BLaER1 treated with 17β-estradiol and CSF1 and Interleukin-3, amounts not matched to agents 10 nM and 100 nM (cell line): ENCODE results near the gene ZNF532.
A peak's percentile ranks its signal among the peaks of the same experiment; 100 is the strongest.
"Not testable (repeated sequence)": the region's sequence is repeated elsewhere in the genome, so short reads cannot be mapped to it uniquely, and the experiment has no call there.

ENCODE experiments used
- H3K27ac ChIP-seq, 11 experiments: shearing (Covaris generic); formaldehyde crosslinking; 2 replicates each; pipeline ENCODE4 v1.8.1; 2022
- H3K27me3 ChIP-seq, 11 experiments: shearing (Covaris generic); formaldehyde crosslinking; 2 replicates each; pipeline ENCODE4 v1.8.1; 2022
- H3K36me3 ChIP-seq, 11 experiments: shearing (Covaris generic); formaldehyde crosslinking; 2 replicates each; pipeline ENCODE4 v1.8.1; 2022
- H3K4me1 ChIP-seq, 10 experiments: shearing (Covaris generic); formaldehyde crosslinking; 2 replicates each; pipeline ENCODE4 v1.8.1; 2022
- H3K4me2 ChIP-seq, 11 experiments: shearing (Covaris generic); formaldehyde crosslinking; 2 replicates each; pipeline ENCODE4 v1.8.1; 2022
- H3K4me3 ChIP-seq, 10 experiments: shearing (Covaris generic); formaldehyde crosslinking; 2 replicates each; pipeline ENCODE4 v1.8.1; 2022
- H3K9ac ChIP-seq, 11 experiments: shearing (Covaris generic); formaldehyde crosslinking; 2 replicates each; pipeline ENCODE4 v1.8.1; 2022
- H3K9me3 ChIP-seq, 11 experiments: shearing (Covaris generic); formaldehyde crosslinking; replicated peaks in 1 of 11; 2 replicates each; pipeline ENCODE4 v1.8.1; 2022
- H4K20me1 ChIP-seq, 11 experiments: shearing (Covaris generic); formaldehyde crosslinking; 2 replicates each; pipeline ENCODE4 v1.8.1; 2022
- Cebpa-rat ChIP-seq, 11 experiments: shearing (Covaris generic); IDR thresholded peaks; 2 replicates each; pipeline ENCODE4 v1.8.1; 2022

ZNF532 gene

GRCh38 chr18:58864146-58865032 is at the start of gene ZNF532:
TSS of gene ZNF532 (plus strand) at chr18:58864877. CDS start in a region left out here.
- peak within 1 kb of the TSS in 8 of 10 experiments; percentile 14 to 54 (median 34); a peak in 10 of 20 replicates for H3K4me3 ChIP-seq
- H3K27ac ChIP-seq = peak within 1 kb of the TSS in 1 of 11 experiments; percentile 26; a peak in 1 of 22 replicates
- H3K9me3 ChIP-seq = peaks cover 0 to 11% (median 8%) of the 10 kb centered on the region in 11 experiments; a peak in 11 of 22 replicates
- no peaks in the 10 kb centered on the region for H3K36me3 ChIP-seq
- peak within 1 kb of the TSS in 2 of 11 experiments; percentile 35 to 39; a peak in 3 of 22 replicates for H3K9ac ChIP-seq
- no peaks in the 10 kb centered on the region; a peak in 1 of 22 replicates for H4K20me1 ChIP-seq
- peak within 1 kb of the TSS; percentile 20 to 53 (median 40); a peak in 17 of 22 replicates for H3K4me2 ChIP-seq
- H3K27me3 ChIP-seq = peaks cover 53 to 87% (median 70%) of the 10 kb centered on the region in 11 experiments
- TF ChIP-seq Cebpa-rat (IDR thresholded peaks at IDR 0.05) = no peak
- H3K4me1 ChIP-seq = no peaks in the 10 kb centered on the region

- Histone ChIP-seq H3K27me3 (peaks cover 0 to 67% (median 49%) of the 10 kb centered on the region in 11 experiments; a peak in 18 of 22 replicates), H3K9me3 (peaks cover 0 to 11% (median 4%) of the 10 kb centered on the region in 11 experiments; a peak in 9 of 22 replicates), H3K9ac (no peak overlapping the region), H3K4me3 (no peak overlapping the region), H3K4me2 (no peak overlapping the region), H4K20me1 (no peaks in the 10 kb centered on the region), H3K4me1 (no peaks in the 10 kb centered on the region; a peak in 2 of 20 replicates), H3K27ac (no peak overlapping the region), H3K36me3 (no peaks in the 10 kb centered on the region)
- TF ChIP-seq Cebpa-rat (IDR thresholded peaks at IDR 0.05) = no peak
Measured at GRCh38 chr18:58819051-58819450, 45.6 kb upstream of the ZNF532 start.

- no peak overlapping the region for H3K9ac ChIP-seq
- H3K9me3 ChIP-seq = no peaks in the 10 kb centered on the region; a peak in 1 of 22 replicates
- no peaks in the 10 kb centered on the region for H3K36me3 ChIP-seq
- no peaks in the 10 kb centered on the region for H4K20me1 ChIP-seq
- H3K4me3 ChIP-seq = no peak overlapping the region
- H3K27ac ChIP-seq = no peak overlapping the region
- no peak overlapping the region for H3K4me2 ChIP-seq
- H3K4me1 ChIP-seq = no peaks in the 10 kb centered on the region; a peak in 2 of 20 replicates
- H3K27me3 ChIP-seq = peaks cover 0 to 67% (median 49%) of the 10 kb centered on the region in 11 experiments; a peak in 18 of 22 replicates
- TF ChIP-seq Cebpa-rat (IDR thresholded peaks at IDR 0.05) = no peak
Measured at GRCh38 chr18:58820251-58820650, 44.4 kb upstream of the ZNF532 start.

GRCh38 chr18:58822944-58823343 is 41.7 kb upstream of the ZNF532 start:
- H3K36me3 ChIP-seq = no peaks in the 10 kb centered on the region
- no peak overlapping the region for H3K4me3 ChIP-seq
- H4K20me1 ChIP-seq = no peaks in the 10 kb centered on the region
- peaks cover 0 to 45% (median 32%) of the 10 kb centered on the region in 11 experiments; a peak in 18 of 22 replicates for H3K27me3 ChIP-seq
- no peaks in the 10 kb centered on the region; a peak in 2 of 20 replicates for H3K4me1 ChIP-seq
- peaks cover 3 to 14% (median 11%) of the 10 kb centered on the region in 11 experiments; a peak in 20 of 22 replicates for H3K9me3 ChIP-seq
- no peak overlapping the region for H3K27ac ChIP-seq
- no peak overlapping the region for H3K4me2 ChIP-seq
- no peak for TF ChIP-seq Cebpa-rat (IDR thresholded peaks at IDR 0.05)
- no peak overlapping the region for H3K9ac ChIP-seq

- no peak overlapping the region for H3K9ac ChIP-seq
- no peaks in the 10 kb centered on the region for H3K36me3 ChIP-seq
- peaks cover 4 to 16% (median 13%) of the 10 kb centered on the region in 11 experiments; a peak in 20 of 22 replicates for H3K9me3 ChIP-seq
- H3K4me3 ChIP-seq = no peak overlapping the region
- no peak overlapping the region for H3K27ac ChIP-seq
- TF ChIP-seq Cebpa-rat (IDR thresholded peaks at IDR 0.05) = no peak
- no peak overlapping the region for H3K4me2 ChIP-seq
- no peaks in the 10 kb centered on the region for H4K20me1 ChIP-seq
- no peaks in the 10 kb centered on the region; a peak in 2 of 20 replicates for H3K4me1 ChIP-seq
- H3K27me3 ChIP-seq = peaks cover 0 to 40% (median 29%) of the 10 kb centered on the region in 11 experiments; a peak in 18 of 22 replicates
Measured at GRCh38 chr18:58823412-58823811, 41.3 kb upstream of the ZNF532 start.

GRCh38 chr18:58826926-58827325 is 37.8 kb upstream of the ZNF532 start:
- not testable (repeated sequence) for H3K4me3 ChIP-seq, H3K4me2 ChIP-seq, H3K4me1 ChIP-seq, H4K20me1 ChIP-seq, H3K27ac ChIP-seq, H3K9ac ChIP-seq, H3K36me3 ChIP-seq
- peaks cover 4 to 16% (median 13%) of the 10 kb centered on the region in 11 experiments; a peak in 20 of 22 replicates for H3K9me3 ChIP-seq
- H3K27me3 ChIP-seq = peaks cover 0 to 12% (median under 1%) of the 10 kb centered on the region in 11 experiments; a peak in 7 of 22 replicates

- H3K27ac ChIP-seq = no peak overlapping the region
- H4K20me1 ChIP-seq = no peaks in the 10 kb centered on the region
- H3K4me3 ChIP-seq = no peak overlapping the region
- H3K9me3 ChIP-seq = peaks cover 4 to 16% (median 13%) of the 10 kb centered on the region in 11 experiments; a peak in 20 of 22 replicates
- no peak overlapping the region for H3K9ac ChIP-seq
- no peak for TF ChIP-seq Cebpa-rat (IDR thresholded peaks at IDR 0.05)
- no peaks in the 10 kb centered on the region for H3K36me3 ChIP-seq
- H3K4me1 ChIP-seq = peaks cover 0 to 4% (median 2%) of the 10 kb centered on the region in 10 experiments; a peak in 11 of 20 replicates
- H3K4me2 ChIP-seq = no peak overlapping the region
- peaks cover 0 to 7% (median 0%) of the 10 kb centered on the region in 11 experiments; a peak in 3 of 22 replicates for H3K27me3 ChIP-seq
Measured at GRCh38 chr18:58827428-58827827, 37.2 kb upstream of the ZNF532 start.

- Histone ChIP-seq H3K27me3 (peaks cover 0 to 6% (median 0%) of the 10 kb centered on the region in 11 experiments; a peak in 2 of 22 replicates), H4K20me1 (no peaks in the 10 kb centered on the region), H3K36me3 (no peaks in the 10 kb centered on the region), H3K27ac (no peak overlapping the region), H3K4me2 (no peak overlapping the region), H3K9ac (no peak overlapping the region), H3K9me3 (peaks cover 4 to 16% (median 13%) of the 10 kb centered on the region in 11 experiments; a peak in 20 of 22 replicates), H3K4me3 (no peak overlapping the region), H3K4me1 (peaks cover 0 to 8% (median 5%) of the 10 kb centered on the region in 10 experiments; a peak in 11 of 20 replicates)
- no peak for TF ChIP-seq Cebpa-rat (IDR thresholded peaks at IDR 0.05)
Measured at GRCh38 chr18:58827886-58828285, 36.8 kb upstream of the ZNF532 start.
